ENCODE data around the gene RABL2A.
"Not testable (repeated sequence)": the region's sequence is repeated elsewhere in the genome, so short reads cannot be mapped to it uniquely, and the experiment has no call there.

RABL2A gene

DNA sequence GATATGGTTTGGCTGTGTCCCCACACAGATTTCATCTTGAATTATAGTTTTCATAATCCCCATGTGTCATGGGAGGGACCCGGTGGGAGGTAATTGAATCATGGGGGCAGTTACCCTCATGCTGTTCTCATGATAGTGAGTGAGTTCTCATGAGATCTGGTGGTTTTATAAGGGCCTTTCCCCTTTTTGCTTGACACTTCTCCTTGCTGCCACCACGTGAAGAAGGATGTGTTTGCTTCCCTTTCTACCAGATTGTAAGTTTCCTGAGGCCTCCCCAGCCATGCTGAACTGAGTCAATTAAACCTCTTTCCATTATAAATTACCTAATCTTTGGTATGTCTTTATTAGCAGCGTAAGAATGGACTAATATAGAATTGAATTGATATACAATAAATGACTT is 63.8 kb downstream of the RABL2A start:
- ATAC-seq = not testable (repeated sequence)

Data from activated CD4-positive, CD25-positive, alpha-beta regulatory T cell treated with anti-CD3 and anti-CD28 coated beads, Interleukin-2, amount 50 U/mL, for 24 hours (primary cell).